ENCODE data around the gene FHIT. TPM values are rescaled to one million over a fixed set of nuclear protein-coding genes. Genes with fewer than 3 reads are reported as not detected.

FHIT gene
- total and polyA plus RNA-seq, 10 of the 15 experiments (the other 5 are each of a cell fraction or from before 2014, with no cell fraction given) = 4.2 to 14.9 (median 9.4) TPM

DNA sequence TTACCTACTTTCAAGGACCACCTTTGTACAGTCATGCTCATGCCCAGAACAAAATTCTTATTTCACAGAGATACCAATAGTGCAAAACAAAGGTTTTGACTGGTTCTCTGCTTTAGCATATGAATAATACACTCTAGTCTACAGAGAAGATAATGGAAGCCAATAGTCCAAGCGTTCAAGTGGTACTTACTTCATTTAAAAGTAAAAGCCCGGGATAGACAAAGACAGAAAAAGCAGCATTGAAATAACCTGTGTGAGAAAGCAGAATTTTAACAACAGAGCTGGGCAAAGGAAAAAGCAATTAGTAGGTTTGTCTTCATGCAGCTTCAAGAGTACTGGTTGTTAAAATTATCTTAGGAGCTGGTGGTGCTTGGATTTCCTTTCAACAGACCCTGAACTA is 848.3 kb downstream of the FHIT start:
- in situ Hi-C loops (cut with MboI) = no loop called here
- intact Hi-C loops (cut with micrococcal nuclease; ENCODE audit: unreplicated experiment) = no loop called here
- Histone ChIP-seq H3K27ac (ENCODE audit: control insufficient read depth, insufficient read depth) (no peak overlapping the region), H3K4me3 (no peak overlapping the region), H3K9ac (ENCODE audit: control insufficient read depth, insufficient read depth, low read length) (no peak overlapping the region), H3K4me2 (ENCODE audit: control insufficient read depth, insufficient read depth) (no peak overlapping the region), H3K27me3 (replicated peaks in 1 of 2; ENCODE audit: control insufficient read depth in 2 of 2, insufficient read depth in 2 of 2, low read length in 1 of 2) (no peaks in the 10 kb centered on the region), H4K20me1 (ENCODE audit: control insufficient read depth, insufficient read depth) (no peaks in the 10 kb centered on the region), H3K9me3 (replicated peaks; ENCODE audit: control insufficient read depth, insufficient read depth, low read length) (no peaks in the 10 kb centered on the region), H3K4me1 (ENCODE audit: control insufficient read depth, insufficient read depth, low read length) (no peaks in the 10 kb centered on the region), H2AFZ (ENCODE audit: control insufficient read depth, low read depth, low read length) (no peak overlapping the region), H3K36me3 (ENCODE audit: control insufficient read depth in 2 of 2, insufficient read depth in 2 of 2, low read length in 1 of 2) (no peaks in the 10 kb centered on the region), H3K79me2 (ENCODE audit: control insufficient read depth, insufficient read depth, low read length) (no peaks in the 10 kb centered on the region)
- DNase-seq (ENCODE audit: low read depth, low spot score) (no peak), ATAC-seq (no peak), FAIRE-seq (no peak)
- POLR2A ChIA-PET = no interaction called here
- CTCF ChIA-PET = no interaction called here
- WGBS (ENCODE audit: insufficient coverage, insufficient replicate concordance, low lambda C conversion rate, missing lambda C conversion rate) = 71% methylated on average over 2 of the region's 2 CpGs
- BruUV-seq (replicated peaks) = no TSS peak
- TF ChIP-seq NRF1 (conservative IDR thresholded peaks at IDR 0.05; ENCODE audit: low read depth, low read length) = no peak
- no peak for TF ChIP-seq NR2C1 (IDR thresholded peaks at IDR 0.05)
- no peak for TF ChIP-seq CHD1 (IDR thresholded peaks at IDR 0.05; ENCODE audit: low read depth, low read length)
- TF ChIP-seq NBN (IDR thresholded peaks at IDR 0.05) = no peak
- no peak for TF ChIP-seq CBX3 (IDR thresholded peaks at IDR 0.05; ENCODE audit: borderline replicate concordance, low read depth)
- no peak for TF ChIP-seq ZNF24 (IDR thresholded peaks at IDR 0.05)
- no peak for TF ChIP-seq MYC (IDR thresholded peaks at IDR 0.05; ENCODE audit: insufficient read depth, insufficient read length, insufficient replicate concordance, low read length, severe bottlenecking)
- TF ChIP-seq ZNF207 (IDR thresholded peaks at IDR 0.05; ENCODE audit: borderline replicate concordance) = no peak
- no peak for TF ChIP-seq ATF3 (IDR thresholded peaks at IDR 0.05; ENCODE audit: borderline replicate concordance, extremely low read depth, low read depth, low read length)
- no peak for TF ChIP-seq ZBED1 (IDR thresholded peaks at IDR 0.05; ENCODE audit: borderline replicate concordance)
- RAD21 ChIA-PET (ENCODE audit: unreplicated experiment) = no interaction called here
- SMC1A ChIA-PET (ENCODE audit: uncharacterized antibody, unreplicated experiment) = no interaction called here
